ENCODE measurements around the gene SHISAL2A. TPM values are rescaled to one million over a fixed set of nuclear protein-coding genes. Genes with fewer than 3 reads are reported as not detected.

The SHISAL2A gene
- polyA plus RNA-seq, 1 of the 3 experiments (the other 2 are of a cell fraction): 0.07 TPM

DNA sequence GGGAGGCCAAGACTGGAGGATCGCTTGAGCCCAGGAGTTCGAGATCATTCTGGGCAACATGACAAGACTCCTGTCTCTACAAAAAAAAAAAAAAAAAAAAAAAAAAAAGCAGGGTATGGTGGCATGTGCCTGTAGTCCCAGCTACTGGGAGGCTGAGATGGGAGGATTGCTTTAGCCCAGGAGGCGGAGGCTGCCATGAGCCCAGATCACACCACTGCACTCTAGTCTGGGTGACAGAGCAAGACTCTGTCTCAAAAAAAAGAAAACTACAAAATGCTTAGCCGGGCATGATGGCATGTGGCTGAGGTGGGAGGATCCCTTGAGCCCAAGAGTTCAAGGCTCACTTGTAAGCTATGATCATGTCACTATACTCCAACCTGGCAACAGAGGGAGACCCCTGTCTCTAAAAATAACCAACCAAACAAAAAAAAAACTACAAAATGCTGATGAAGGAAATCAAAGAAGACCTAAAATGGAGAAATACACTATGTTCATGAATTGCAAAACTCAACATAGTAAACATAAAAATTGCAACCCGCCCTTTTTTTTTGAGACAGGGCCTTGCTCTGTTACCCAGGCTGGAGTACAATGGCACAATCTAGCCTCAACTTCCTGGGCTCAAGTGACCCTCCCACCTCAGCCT lies 20.4 kb downstream of the SHISAL2A start:
- CTCF ChIA-PET: no interaction called here
- Histone ChIP-seq H3K27me3 (ENCODE audit: insufficient read depth) (no peaks in the 10 kb centered on the region), H3K9me3 (no peaks in the 10 kb centered on the region), H3K27ac (ENCODE audit: low read depth in 2 of 2, low read length in 1 of 2) (no peak overlapping the region), H3K9me2 (no peaks in the 10 kb centered on the region), H3K4me3 (ENCODE audit: low read depth in 2 of 2, low read length in 1 of 2) (no peak overlapping the region), H2AFZ (ENCODE audit: low read depth) (no peak overlapping the region), H3F3A (replicated peaks; ENCODE audit: insufficient read depth) (no peaks in the 10 kb centered on the region), H3K9ac (no peak overlapping the region), H3K4me1 (ENCODE audit: control insufficient read depth in 1 of 2, insufficient read depth in 2 of 2, low read depth in 1 of 2, low read length in 1 of 2) (no peaks in the 10 kb centered on the region), H3K79me2 (ENCODE audit: insufficient read depth) (no peaks in the 10 kb centered on the region), H3K36me3 (replicated peaks in 1 of 2; ENCODE audit: control insufficient read depth in 1 of 2, insufficient read depth in 2 of 2, low read length in 1 of 2) (no peaks in the 10 kb centered on the region), H4K20me1 (ENCODE audit: insufficient read depth) (no peaks in the 10 kb centered on the region), H3K4me2 (no peak overlapping the region)
- no peak for DNase-seq
- WGBS (ENCODE audit: low lambda C conversion rate): 92% methylated on average over 5 of the region's 5 CpGs
- POLR2A ChIA-PET: no interaction called here
- TF ChIP-seq PBX3 (IDR thresholded peaks at IDR 0.05) (no peak), MEF2A (IDR thresholded peaks at IDR 0.05; ENCODE audit: borderline replicate concordance, low read depth) (no peak), ELF1 (IDR thresholded peaks at IDR 0.05) (no peak), NRF1 (IDR thresholded peaks at IDR 0.05; ENCODE audit: low read depth, low read length) (no peak), RFX5 (IDR thresholded peaks at IDR 0.05; ENCODE audit: low read length) (no peak), FOXJ3 (CRISPR knock-in tag; IDR thresholded peaks at IDR 0.05) (no peak), TCF12 (IDR thresholded peaks at IDR 0.05) (no peak), RAD21 (IDR thresholded peaks at IDR 0.05; ENCODE audit: low read length) (no peak), GATA2 (CRISPR knock-in tag; IDR thresholded peaks at IDR 0.05) (no peak), NFIC (IDR thresholded peaks at IDR 0.05; ENCODE audit: borderline replicate concordance) (no peak)

DNA sequence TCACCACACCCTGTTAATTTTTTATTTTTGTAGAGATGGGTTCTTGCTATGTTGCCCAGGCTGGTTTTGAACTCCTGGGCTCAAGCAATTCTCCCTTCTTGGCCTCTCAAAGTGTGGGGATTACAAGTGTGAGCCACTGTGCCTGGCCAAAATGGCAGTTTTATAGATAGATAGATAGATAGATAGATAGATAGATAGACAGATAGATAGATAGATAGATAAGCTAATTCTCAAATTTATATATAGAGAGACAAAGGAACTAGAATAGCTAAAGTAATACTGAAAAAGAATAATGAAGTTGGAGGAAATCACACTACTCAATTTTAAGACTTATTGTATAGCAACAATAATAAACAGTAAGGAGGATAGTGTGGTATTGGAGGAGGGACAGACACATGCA lies 21.1 kb downstream of the SHISAL2A start:
- no peaks in the 10 kb centered on the region for H3K9me3 ChIP-seq
- H3K27ac ChIP-seq (ENCODE audit: low read depth in 2 of 2, low read length in 1 of 2): no peak overlapping the region
- no peak overlapping the region for H3K9ac ChIP-seq
- H3K4me3 ChIP-seq (ENCODE audit: low read depth in 2 of 2, low read length in 1 of 2): no peak overlapping the region
- no peaks in the 10 kb centered on the region for H3K4me1 ChIP-seq (ENCODE audit: control insufficient read depth in 1 of 2, insufficient read depth in 2 of 2, low read depth in 1 of 2, low read length in 1 of 2)
- DNase-seq: no peak
- no peaks in the 10 kb centered on the region for H3K27me3 ChIP-seq (ENCODE audit: insufficient read depth)
- H3K9me2 ChIP-seq: no peaks in the 10 kb centered on the region
- H2AFZ ChIP-seq (ENCODE audit: low read depth): no peak overlapping the region
- no peaks in the 10 kb centered on the region for H4K20me1 ChIP-seq (ENCODE audit: insufficient read depth)
- no peaks in the 10 kb centered on the region for H3F3A ChIP-seq (replicated peaks; ENCODE audit: insufficient read depth)
- CTCF ChIA-PET: no interaction called here
- no peak overlapping the region for H3K4me2 ChIP-seq
- no peaks in the 10 kb centered on the region for H3K36me3 ChIP-seq (replicated peaks in 1 of 2; ENCODE audit: control insufficient read depth in 1 of 2, insufficient read depth in 2 of 2, low read length in 1 of 2)
- POLR2A ChIA-PET: no interaction called here
- no peaks in the 10 kb centered on the region for H3K79me2 ChIP-seq (ENCODE audit: insufficient read depth)
- TF ChIP-seq TCF12 (IDR thresholded peaks at IDR 0.05): no peak
- no peak for TF ChIP-seq NRF1 (IDR thresholded peaks at IDR 0.05; ENCODE audit: low read depth, low read length)
- TF ChIP-seq, protein P1, sequence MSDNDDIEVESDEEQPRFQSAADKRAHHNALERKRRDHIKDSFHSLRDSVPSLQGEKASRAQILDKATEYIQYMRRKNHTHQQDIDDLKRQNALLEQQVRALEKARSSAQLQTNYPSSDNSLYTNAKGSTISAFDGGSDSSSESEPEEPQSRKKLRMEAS (IDR thresholded peaks at IDR 0.05; ENCODE audit: low read depth): no peak
- TF ChIP-seq CTCF (IDR thresholded peaks at IDR 0.05): no peak
- TF ChIP-seq FOXJ3 (CRISPR knock-in tag; IDR thresholded peaks at IDR 0.05): no peak
- TF ChIP-seq, protein P2, sequence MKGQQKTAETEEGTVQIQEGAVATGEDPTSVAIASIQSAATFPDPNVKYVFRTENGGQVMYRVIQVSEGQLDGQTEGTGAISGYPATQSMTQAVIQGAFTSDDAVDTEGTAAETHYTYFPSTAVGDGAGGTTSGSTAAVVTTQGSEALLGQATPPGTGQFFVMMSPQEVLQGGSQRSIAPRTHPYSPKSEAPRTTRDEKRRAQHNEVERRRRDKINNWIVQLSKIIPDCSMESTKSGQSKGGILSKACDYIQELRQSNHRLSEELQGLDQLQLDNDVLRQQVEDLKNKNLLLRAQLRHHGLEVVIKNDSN (IDR thresholded peaks at IDR 0.05; ENCODE audit: borderline replicate concordance, low read depth): no peak
- TF ChIP-seq PBX3 (IDR thresholded peaks at IDR 0.05): no peak
- no peak for TF ChIP-seq ELF1 (IDR thresholded peaks at IDR 0.05)
- TF ChIP-seq FOXM1 (IDR thresholded peaks at IDR 0.05; ENCODE audit: low read depth): no peak
- TF ChIP-seq RXRA (IDR thresholded peaks at IDR 0.05; ENCODE audit: borderline replicate concordance, low read depth): no peak
- TF ChIP-seq GATA2 (CRISPR knock-in tag; IDR thresholded peaks at IDR 0.05): no peak
- no peak for TF ChIP-seq IRF3 (IDR thresholded peaks at IDR 0.05; ENCODE audit: low read depth, low read length)
- no peak for TF ChIP-seq RAD21 (IDR thresholded peaks at IDR 0.05; ENCODE audit: low read length)
- TF ChIP-seq SIN3A (IDR thresholded peaks at IDR 0.05; ENCODE audit: borderline replicate concordance, low read depth, low read length): no peak

Data from SK-N-SH (cell line).